Nephron (organoid): ENCODE data around the gene DHDDS.

Experiments used
- H3K27ac Mint-ChIP-seq, 3 experiments: 2 replicates each; pipeline ENCODE4 v1.8.0; 2020; ENCODE audit warnings: mixed read lengths in 3 of 3, mild to moderate bottlenecking in 2 of 3, moderate library complexity in 1 of 3
- H3K27me3 Mint-ChIP-seq: 2 replicates; pipeline ENCODE4 v1.8.0; 2021; ENCODE audit warnings: low read depth, mild to moderate bottlenecking, moderate library complexity, mixed read lengths
- H3K36me3 Mint-ChIP-seq: 2 replicates; pipeline ENCODE4 v1.8.0; 2020; ENCODE audit warnings: low read depth, mixed read lengths
- H3K4me1 Mint-ChIP-seq: 2 replicates; pipeline ENCODE4 v1.8.0; 2020; ENCODE audit warnings: mixed read lengths
- H3K4me3 Mint-ChIP-seq, 3 experiments: 2 replicates each; pipeline ENCODE4 v1.8.0; 2020; ENCODE audit warnings: mild to moderate bottlenecking in 3 of 3, mixed read lengths in 3 of 3, moderate library complexity in 2 of 3
- H3K9me3 Mint-ChIP-seq: 2 replicates; pipeline ENCODE4 v1.8.0; 2020; ENCODE audit warnings: mixed read lengths
- CTCF ChIP-seq, 3 experiments: fragments of 200-600 bp; sonication (generic); IDR thresholded peaks; one replicate each; pipeline ENCODE4 v1.5.0; 2021; ENCODE audit warnings: antibody characterized with exemption in 3 of 3; ENCODE audit not compliant: unreplicated experiment in 3 of 3

Gene DHDDS

GRCh38 chr1:26475989-26476388 lies 43.9 kb downstream of the DHDDS start:
- Mint-ChIP-seq H3K27ac (peak overlapping the region in 1 of 3 experiments; percentile 48), H3K4me1 (peaks cover 30% of the 10 kb centered on the region), H3K4me3 (peak overlapping the region; percentile 23 to 69 (median 60)), H3K27me3 (no peaks in the 10 kb centered on the region), H3K36me3 (peaks cover 54% of the 10 kb centered on the region), H3K9me3 (no peaks in the 10 kb centered on the region)
- TF ChIP-seq CTCF (IDR thresholded peaks at IDR 0.05; ENCODE audit: unreplicated experiment in 3 of 3): no peak

GRCh38 chr1:26476958-26477357 lies 44.8 kb downstream of the DHDDS start:
- Mint-ChIP-seq H3K9me3 (no peaks in the 10 kb centered on the region), H3K4me3 (no peak overlapping the region), H3K4me1 (peaks cover 23% of the 10 kb centered on the region), H3K36me3 (peaks cover 57% of the 10 kb centered on the region), H3K27ac (peak overlapping the region in 1 of 3 experiments; percentile 14), H3K27me3 (no peaks in the 10 kb centered on the region)
- no peak for TF ChIP-seq CTCF (IDR thresholded peaks at IDR 0.05; ENCODE audit: unreplicated experiment in 3 of 3)

- peak overlapping the region in 2 of 3 experiments; percentile 14 to 43 for H3K27ac Mint-ChIP-seq
- H3K9me3 Mint-ChIP-seq: no peaks in the 10 kb centered on the region
- H3K4me3 Mint-ChIP-seq: peak overlapping the region in 1 of 3 experiments; percentile 37
- peaks cover 57% of the 10 kb centered on the region for H3K36me3 Mint-ChIP-seq
- no peaks in the 10 kb centered on the region for H3K27me3 Mint-ChIP-seq
- no peak for TF ChIP-seq CTCF (IDR thresholded peaks at IDR 0.05; ENCODE audit: unreplicated experiment in 3 of 3)
- H3K4me1 Mint-ChIP-seq: peaks cover 23% of the 10 kb centered on the region
These were observed 45.5 kb downstream of the DHDDS start for GRCh38 chr1:26477446-26478152.

- H3K4me1 Mint-ChIP-seq: peaks cover 21% of the 10 kb centered on the region
- no peak overlapping the region for H3K27ac Mint-ChIP-seq
- peaks cover 61% of the 10 kb centered on the region for H3K36me3 Mint-ChIP-seq
- H3K27me3 Mint-ChIP-seq: no peaks in the 10 kb centered on the region
- H3K9me3 Mint-ChIP-seq: no peaks in the 10 kb centered on the region
- TF ChIP-seq CTCF (IDR thresholded peaks at IDR 0.05; ENCODE audit: unreplicated experiment in 3 of 3): no peak
- no peak overlapping the region for H3K4me3 Mint-ChIP-seq
These were observed 46.0 kb downstream of the DHDDS start for GRCh38 chr1:26478159-26478558.

- Mint-ChIP-seq H3K27me3 (no peaks in the 10 kb centered on the region), H3K9me3 (no peaks in the 10 kb centered on the region), H3K27ac (peak overlapping the region in 1 of 3 experiments; percentile 1), H3K4me1 (peaks cover 13% of the 10 kb centered on the region), H3K36me3 (peaks cover 53% of the 10 kb centered on the region), H3K4me3 (no peak overlapping the region)
- no peak for TF ChIP-seq CTCF (IDR thresholded peaks at IDR 0.05; ENCODE audit: unreplicated experiment in 3 of 3)
These were observed 46.9 kb downstream of the DHDDS start for GRCh38 chr1:26478988-26479387.

- Mint-ChIP-seq H3K4me3 (no peak overlapping the region), H3K27ac (no peak overlapping the region), H3K4me1 (no peaks in the 10 kb centered on the region), H3K9me3 (no peaks in the 10 kb centered on the region), H3K36me3 (peaks cover 24% of the 10 kb centered on the region), H3K27me3 (no peaks in the 10 kb centered on the region)
- TF ChIP-seq CTCF (IDR thresholded peaks at IDR 0.05; ENCODE audit: unreplicated experiment in 3 of 3): no peak
These were observed 50.8 kb downstream of the DHDDS start for GRCh38 chr1:26482921-26483320.
